ENCODE measurements around the gene ITPKB. TPM values are rescaled to one million over a fixed set of nuclear protein-coding genes. Genes with fewer than 3 reads are reported as not detected.
"Not testable (repeated sequence)": the region's sequence is repeated elsewhere in the genome, so short reads cannot be mapped to it uniquely, and the experiment has no call there.

ITPKB gene
- total RNA-seq, 2 experiments from 2014 or later = 37.5 to 38.5 TPM

DNA sequence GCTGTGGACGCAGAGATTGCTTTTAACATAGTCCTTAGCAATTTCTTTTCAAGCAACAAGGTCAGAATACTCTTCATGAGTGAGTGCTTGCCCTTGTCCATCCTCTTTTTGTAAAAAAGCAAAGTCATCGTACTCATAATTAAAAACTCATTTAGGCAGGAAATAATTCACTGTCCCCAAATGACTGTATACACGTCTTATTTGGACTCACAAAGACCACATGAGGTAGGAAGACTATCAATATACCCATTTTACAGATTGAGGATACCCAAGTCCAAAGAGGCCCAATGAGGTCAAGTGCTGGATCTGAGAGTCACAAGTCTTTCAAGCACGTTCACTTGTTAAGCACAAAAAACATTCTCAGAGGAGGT is 13.2 kb downstream of the ITPKB start:
- DNase-seq = no peak
- peaks cover 56% of the 10 kb centered on the region for H3K36me3 Mint-ChIP-seq
- H3K4me3 Mint-ChIP-seq = peak overlapping the region; percentile 77
- intact Hi-C loops (cut with micrococcal nuclease) = no loop called here
- peak overlapping the region; percentile 87 for H3K27ac Mint-ChIP-seq
- peaks cover 88% of the 10 kb centered on the region for H3K4me1 Mint-ChIP-seq (ENCODE audit: low read depth)
- ChIA-PET POLR2A (no interaction called here), CTCF (interaction anchor here (1.2 kb wide), 1 partner anchor 11 kb away, joined by 4 read pairs; no protein-coding TSS in a partner anchor)
- no peaks in the 10 kb centered on the region for H3K9me3 Mint-ChIP-seq
- H3K27me3 Mint-ChIP-seq = no peaks in the 10 kb centered on the region

DNA sequence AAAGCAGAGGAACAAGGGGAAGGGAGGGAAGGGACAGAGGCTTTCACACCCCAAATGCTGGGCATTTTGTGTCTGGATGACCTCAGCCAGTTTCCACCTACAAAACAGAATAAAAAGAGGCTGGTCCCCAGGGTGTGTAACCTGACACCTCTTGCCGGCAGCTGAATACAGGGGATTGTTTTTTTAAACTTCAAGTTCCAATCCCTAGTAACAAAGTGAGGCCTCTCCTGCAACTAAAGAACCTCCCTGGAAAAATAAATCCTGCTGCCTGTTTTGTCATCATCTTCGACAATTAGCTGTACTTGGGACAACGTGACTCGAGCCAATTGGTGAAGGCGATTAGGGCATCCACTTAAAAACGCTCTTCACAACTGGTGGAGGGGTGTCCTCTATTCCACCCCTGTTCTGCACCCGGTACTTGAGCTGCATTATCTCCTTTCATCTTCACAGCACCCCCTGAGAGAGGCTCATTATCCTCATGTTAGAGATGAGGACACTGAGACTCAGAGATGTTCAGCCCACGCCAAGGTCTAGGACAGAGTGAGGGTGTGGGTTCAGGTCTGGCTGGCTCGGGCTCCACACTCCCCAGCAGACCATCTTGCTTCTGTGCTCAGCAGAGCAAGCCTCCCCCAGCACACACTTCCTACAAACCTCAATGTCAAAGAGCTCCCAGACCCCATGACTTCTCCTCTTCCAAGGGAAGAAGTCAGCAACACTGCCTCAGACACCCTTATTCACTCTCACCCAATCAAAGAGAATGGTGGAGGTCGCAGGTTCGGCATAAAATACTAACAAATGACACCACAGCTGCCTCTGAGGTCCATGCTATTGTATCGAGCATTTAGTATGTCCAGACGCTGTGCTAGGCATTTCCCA is 15.2 kb downstream of the ITPKB start:
- POLR2A ChIA-PET = interaction anchor here (0.9 to 2.3 kb wide), 6 partner anchors 9 to 316 kb away, joined by 3 to 7 read pairs (median 4); partner anchors contain the start of gene PARP1
- Mint-ChIP-seq H3K27me3 (no peaks in the 10 kb centered on the region), H3K9me3 (no peaks in the 10 kb centered on the region), H3K36me3 (peaks cover 48% of the 10 kb centered on the region), H3K4me1 (ENCODE audit: low read depth) (peaks cover 88% of the 10 kb centered on the region), H3K27ac (peak overlapping the region; percentile 87), H3K4me3 (peak overlapping the region; percentile 77)
- intact Hi-C loops (cut with micrococcal nuclease) = loop anchor here (1.0 kb wide), 1 partner anchor 12 kb away; no protein-coding TSS in a partner anchor
- no peak for DNase-seq
- CTCF ChIA-PET = interaction anchor here (1.5 kb wide), 1 partner anchor 104 kb away, joined by 4 read pairs; no protein-coding TSS in a partner anchor

DNA sequence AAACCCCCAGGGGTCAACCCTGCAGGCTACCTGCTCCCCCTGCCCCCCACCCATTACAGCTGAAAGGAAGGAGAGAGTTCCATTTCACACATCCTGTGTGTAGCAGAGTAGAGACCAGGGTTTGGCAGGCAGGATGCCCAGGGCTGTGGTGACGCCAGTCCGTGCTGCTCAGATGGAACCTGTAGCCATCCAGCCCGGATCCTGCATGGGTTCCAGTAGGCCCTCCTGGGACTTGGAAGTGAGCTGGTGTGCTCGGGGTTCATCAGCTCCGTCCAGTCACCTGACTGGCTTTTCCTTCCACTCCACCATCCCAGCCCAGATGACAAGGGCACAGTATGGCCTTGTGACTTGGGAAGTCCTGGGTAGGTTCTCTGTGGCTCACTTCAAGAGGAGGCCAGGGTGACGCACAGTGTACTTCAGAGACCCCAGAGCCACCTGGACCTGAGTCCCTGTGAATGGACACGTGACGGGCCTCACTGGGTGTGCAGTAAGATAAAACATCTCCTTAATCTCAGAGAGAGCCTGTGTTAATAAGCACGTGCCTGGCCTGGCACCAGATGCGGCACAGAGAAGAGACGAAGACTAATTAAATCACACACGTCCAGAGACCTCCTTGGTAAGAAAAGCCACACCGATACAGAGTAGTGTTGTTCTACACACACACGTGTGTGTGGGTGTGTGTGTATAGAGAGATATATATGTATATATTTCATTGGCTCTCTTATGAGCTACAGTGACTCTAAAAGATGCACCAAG is 16.0 kb downstream of the ITPKB start:
- H3K4me3 Mint-ChIP-seq = peak overlapping the region; percentile 60
- intact Hi-C loops (cut with micrococcal nuclease) = no loop called here
- H3K27ac Mint-ChIP-seq = peak overlapping the region; percentile 87
- H3K27me3 Mint-ChIP-seq = no peaks in the 10 kb centered on the region
- peak; percentile 59 for DNase-seq
- ChIA-PET CTCF (interaction anchor here (0.5 to 1.5 kb wide), 4 partner anchors 13 to 105 kb away, joined by 3 to 4 read pairs (median 3); no protein-coding TSS in a partner anchor), POLR2A (interaction anchor here (0.6 to 2.3 kb wide), 7 partner anchors 8 to 315 kb away, joined by 3 to 7 read pairs (median 4); partner anchors contain the start of gene PARP1)
- H3K9me3 Mint-ChIP-seq = no peaks in the 10 kb centered on the region
- peaks cover 87% of the 10 kb centered on the region for H3K4me1 Mint-ChIP-seq (ENCODE audit: low read depth)
- peaks cover 43% of the 10 kb centered on the region for H3K36me3 Mint-ChIP-seq

DNA sequence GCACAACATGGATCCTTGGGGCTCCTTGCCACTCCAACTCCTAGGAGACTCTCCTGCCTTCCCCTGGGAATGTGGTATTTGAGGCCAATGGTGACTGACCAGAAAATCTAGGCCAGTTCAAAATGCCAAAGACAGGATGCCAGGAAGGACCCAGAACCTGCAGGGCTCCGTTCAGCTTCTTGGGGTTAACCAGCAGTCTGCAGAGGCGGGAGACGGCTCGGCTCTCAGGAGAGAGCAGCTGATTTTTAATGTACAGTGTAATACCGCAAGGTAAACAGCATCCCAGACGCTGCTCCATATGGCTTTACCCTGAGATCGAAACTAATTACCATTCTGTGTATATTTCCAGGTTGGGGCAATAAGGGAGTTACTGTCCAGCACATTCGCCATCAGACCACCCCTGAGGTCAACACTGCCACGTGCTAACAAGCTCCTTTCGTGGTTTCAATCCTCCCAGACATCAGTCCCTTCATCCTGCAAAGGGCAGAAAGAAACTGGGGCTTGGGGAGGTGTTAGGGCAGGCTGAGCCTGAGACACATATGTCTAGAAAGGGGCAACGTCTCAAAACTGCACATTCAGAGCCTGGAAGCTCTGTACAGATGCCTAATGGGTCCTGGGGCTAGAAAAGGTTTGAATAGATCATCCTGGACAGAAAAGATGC is 16.7 kb downstream of the ITPKB start:
- Mint-ChIP-seq H3K9me3 (no peaks in the 10 kb centered on the region), H3K4me1 (ENCODE audit: low read depth) (peaks cover 85% of the 10 kb centered on the region), H3K4me3 (peak overlapping the region; percentile 60), H3K36me3 (peaks cover 41% of the 10 kb centered on the region), H3K27ac (peak overlapping the region; percentile 87), H3K27me3 (no peaks in the 10 kb centered on the region)
- intact Hi-C loops (cut with micrococcal nuclease) = no loop called here
- ChIA-PET CTCF (interaction anchor here (0.5 to 1.5 kb wide), 4 partner anchors 13 to 106 kb away, joined by 3 to 4 read pairs (median 3); no protein-coding TSS in a partner anchor), POLR2A (interaction anchor here (0.6 to 2.3 kb wide), 5 partner anchors 8 to 18 kb away, joined by 3 to 7 read pairs (median 6); no protein-coding TSS in a partner anchor)
- no peak for DNase-seq

DNA sequence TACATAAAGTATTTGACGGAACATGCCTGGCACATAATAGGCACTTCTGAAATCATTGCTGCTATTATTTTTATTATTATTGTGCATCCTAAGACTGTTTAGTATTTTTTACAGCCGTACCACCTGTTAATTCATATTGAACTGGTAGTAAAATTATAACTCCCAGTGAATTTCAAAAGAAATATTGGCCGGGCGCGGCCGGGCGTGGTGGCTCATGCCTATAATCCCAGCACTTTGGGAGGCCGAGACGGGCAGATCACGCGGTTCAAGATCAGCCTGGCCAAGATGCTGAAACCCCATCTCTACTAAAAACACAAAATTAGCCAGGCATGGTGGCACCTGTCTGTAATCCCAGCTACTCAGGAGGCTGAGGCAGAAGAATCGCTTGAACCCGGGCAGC is 18.5 kb downstream of the ITPKB start:
- Mint-ChIP-seq H3K36me3 (peaks cover 28% of the 10 kb centered on the region), H3K4me1 (ENCODE audit: low read depth) (peaks cover 81% of the 10 kb centered on the region), H3K27ac (peak overlapping the region; percentile 23)
- H3K9me3 Mint-ChIP-seq; intact Hi-C loops (cut with micrococcal nuclease); DNase-seq; POLR2A ChIA-PET; H3K4me3 Mint-ChIP-seq; H3K27me3 Mint-ChIP-seq: not testable (repeated sequence)
- CTCF ChIA-PET = interaction anchor here (1.1 kb wide), 1 partner anchor 9 kb away, joined by 6 read pairs; no protein-coding TSS in a partner anchor

DNA sequence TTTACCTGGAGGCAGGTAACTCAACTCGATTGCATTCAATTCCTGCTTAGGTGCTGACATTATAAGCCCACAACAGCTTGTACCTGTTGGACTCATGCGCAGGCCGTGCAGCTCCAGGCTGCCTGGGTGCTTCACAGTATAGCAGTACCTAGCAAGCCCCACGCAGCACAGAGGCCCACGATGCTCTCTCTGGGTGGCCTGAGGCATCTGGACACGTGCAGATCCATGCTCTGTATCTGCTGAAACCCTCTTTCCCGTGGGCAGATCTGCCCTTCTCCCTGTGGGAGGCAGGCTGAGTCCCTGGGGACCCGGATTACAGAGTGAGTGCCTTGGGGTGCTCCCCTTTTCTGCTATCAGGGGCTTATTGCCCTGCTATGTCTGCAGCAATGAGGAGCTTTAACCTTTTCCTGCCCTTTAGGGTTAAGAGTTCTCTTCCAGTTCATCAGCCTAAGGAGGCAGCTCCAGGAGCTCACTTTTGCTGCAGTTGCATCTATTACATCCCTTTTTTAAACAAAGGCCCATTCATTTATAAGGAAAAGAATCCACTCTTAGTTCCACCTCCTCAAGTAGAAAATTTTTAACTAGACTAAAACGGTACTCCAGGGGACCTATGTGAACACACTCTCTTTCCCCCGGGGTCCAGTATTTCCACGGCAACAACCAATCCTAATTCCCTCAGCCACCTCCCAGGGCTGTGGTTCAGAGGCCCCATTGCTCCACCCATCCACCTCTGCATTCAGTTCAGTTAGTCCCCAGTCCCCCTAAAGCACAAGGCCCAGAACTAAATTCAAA is 19.3 kb downstream of the ITPKB start:
- DNase-seq = no peak
- ChIA-PET POLR2A (interaction anchor here (1.5 kb wide), 1 partner anchor 76 kb away, joined by 4 read pairs; no protein-coding TSS in a partner anchor), CTCF (interaction anchor here (1.1 kb wide), 1 partner anchor 8 kb away, joined by 6 read pairs; no protein-coding TSS in a partner anchor)
- no peak overlapping the region for H3K4me3 Mint-ChIP-seq
- peaks cover 3% of the 10 kb centered on the region for H3K9me3 Mint-ChIP-seq
- H3K4me1 Mint-ChIP-seq (ENCODE audit: low read depth) = peaks cover 81% of the 10 kb centered on the region
- no peaks in the 10 kb centered on the region for H3K27me3 Mint-ChIP-seq
- intact Hi-C loops (cut with micrococcal nuclease) = no loop called here
- H3K27ac Mint-ChIP-seq = peak overlapping the region; percentile 77
- H3K36me3 Mint-ChIP-seq = peaks cover 32% of the 10 kb centered on the region

DNA sequence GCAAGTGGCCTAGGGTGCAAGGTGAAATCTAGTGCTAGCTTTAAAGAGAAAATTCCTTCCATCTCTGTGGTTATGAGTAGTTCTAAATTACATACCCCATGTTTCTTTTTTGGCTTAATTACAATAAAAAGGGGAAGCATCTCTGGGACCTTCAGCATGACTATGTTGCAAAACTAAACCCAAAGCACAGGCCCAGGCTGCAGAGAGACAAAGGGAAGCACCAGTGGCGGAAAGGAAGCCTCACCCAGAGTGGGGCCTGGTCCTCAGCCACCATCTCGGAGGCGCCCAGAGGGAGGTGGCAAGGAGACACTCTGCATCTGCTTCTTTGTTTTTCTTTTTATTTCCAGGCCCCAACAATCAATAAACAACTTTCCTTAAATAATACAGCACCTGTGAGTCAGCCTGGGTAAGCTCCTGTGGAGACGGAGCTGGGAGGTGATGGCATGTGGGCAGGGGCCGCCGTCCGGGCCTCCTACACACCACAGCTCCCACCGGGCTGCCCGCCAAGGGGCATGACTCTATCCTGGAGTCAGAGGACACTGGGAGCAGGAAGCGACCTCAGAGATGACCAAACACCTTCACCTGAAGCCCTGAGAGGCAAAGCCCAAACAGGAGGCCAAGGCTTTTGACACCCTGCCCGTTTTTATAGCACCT is 21.7 kb downstream of the ITPKB start:
- peaks cover 16% of the 10 kb centered on the region for H3K9me3 Mint-ChIP-seq
- no peaks in the 10 kb centered on the region for H3K27me3 Mint-ChIP-seq
- peak overlapping the region; percentile 91 for H3K27ac Mint-ChIP-seq
- peaks cover 38% of the 10 kb centered on the region for H3K36me3 Mint-ChIP-seq
- H3K4me3 Mint-ChIP-seq = peak overlapping the region; percentile 5
- intact Hi-C loops (cut with micrococcal nuclease) = no loop called here
- POLR2A ChIA-PET = interaction anchor here (0.6 kb wide), 1 partner anchor 13 kb away, joined by 3 read pairs; no protein-coding TSS in a partner anchor
- CTCF ChIA-PET = no interaction called here
- peaks cover 83% of the 10 kb centered on the region for H3K4me1 Mint-ChIP-seq (ENCODE audit: low read depth)
- DNase-seq = no peak

DNA sequence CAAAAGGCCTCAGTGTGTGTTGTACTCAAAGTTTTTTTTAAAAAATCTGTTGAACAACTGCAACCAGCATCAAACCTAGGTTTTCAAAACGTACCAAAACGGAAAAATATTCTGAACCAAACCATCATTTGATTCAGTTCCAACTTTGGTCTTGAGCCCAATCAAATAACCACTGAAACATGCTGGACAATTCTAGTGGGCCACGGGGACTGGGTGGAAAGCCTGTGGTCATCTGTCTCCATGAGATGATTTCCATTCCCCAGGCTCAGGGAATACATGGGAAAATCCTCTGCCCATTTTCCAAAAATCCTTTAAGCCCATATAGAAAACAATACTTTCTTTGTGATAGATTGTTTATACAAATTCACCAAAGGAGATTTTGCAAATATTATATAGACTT is 22.5 kb downstream of the ITPKB start:
- ChIA-PET CTCF (no interaction called here), POLR2A (no interaction called here)
- peaks cover 86% of the 10 kb centered on the region for H3K4me1 Mint-ChIP-seq (ENCODE audit: low read depth)
- H3K27me3 Mint-ChIP-seq = no peaks in the 10 kb centered on the region
- H3K27ac Mint-ChIP-seq = peak overlapping the region; percentile 91
- H3K4me3 Mint-ChIP-seq = no peak overlapping the region
- DNase-seq = no peak
- H3K36me3 Mint-ChIP-seq = peaks cover 33% of the 10 kb centered on the region
- H3K9me3 Mint-ChIP-seq = peaks cover 16% of the 10 kb centered on the region
- intact Hi-C loops (cut with micrococcal nuclease) = no loop called here

DNA sequence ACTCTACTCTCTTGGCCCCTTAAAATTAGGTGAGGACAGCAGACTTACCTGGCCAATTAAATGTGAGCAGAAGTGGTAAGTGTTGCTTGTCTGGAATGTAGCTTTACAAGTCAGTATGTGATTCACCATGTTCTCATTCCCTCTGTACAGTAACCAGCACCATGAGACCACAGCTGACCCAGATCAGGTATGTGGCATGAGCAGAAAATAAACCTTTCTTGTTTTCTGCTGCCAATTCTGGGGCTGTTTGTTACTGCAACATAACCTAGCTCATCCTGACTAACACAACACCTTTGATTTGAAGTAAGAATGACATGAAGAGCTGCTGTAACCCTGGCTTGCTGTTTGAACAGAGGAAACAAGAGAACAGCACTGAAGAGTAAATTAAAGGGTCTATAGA is 24.9 kb downstream of the ITPKB start:
- ChIA-PET CTCF (no interaction called here), POLR2A (interaction anchor here (0.8 to 1.7 kb wide), 3 partner anchors 9 to 25 kb away, joined by 4 to 7 read pairs (median 4); partner anchors contain the start of gene ITPKB)
- no peaks in the 10 kb centered on the region for H3K27me3 Mint-ChIP-seq
- intact Hi-C loops (cut with micrococcal nuclease) = no loop called here
- no peak overlapping the region for H3K4me3 Mint-ChIP-seq
- H3K9me3 Mint-ChIP-seq = peaks cover 16% of the 10 kb centered on the region
- DNase-seq = no peak
- H3K4me1 Mint-ChIP-seq (ENCODE audit: low read depth) = peaks cover 92% of the 10 kb centered on the region
- peak overlapping the region; percentile 85 for H3K27ac Mint-ChIP-seq
- H3K36me3 Mint-ChIP-seq = peaks cover 38% of the 10 kb centered on the region

DNA sequence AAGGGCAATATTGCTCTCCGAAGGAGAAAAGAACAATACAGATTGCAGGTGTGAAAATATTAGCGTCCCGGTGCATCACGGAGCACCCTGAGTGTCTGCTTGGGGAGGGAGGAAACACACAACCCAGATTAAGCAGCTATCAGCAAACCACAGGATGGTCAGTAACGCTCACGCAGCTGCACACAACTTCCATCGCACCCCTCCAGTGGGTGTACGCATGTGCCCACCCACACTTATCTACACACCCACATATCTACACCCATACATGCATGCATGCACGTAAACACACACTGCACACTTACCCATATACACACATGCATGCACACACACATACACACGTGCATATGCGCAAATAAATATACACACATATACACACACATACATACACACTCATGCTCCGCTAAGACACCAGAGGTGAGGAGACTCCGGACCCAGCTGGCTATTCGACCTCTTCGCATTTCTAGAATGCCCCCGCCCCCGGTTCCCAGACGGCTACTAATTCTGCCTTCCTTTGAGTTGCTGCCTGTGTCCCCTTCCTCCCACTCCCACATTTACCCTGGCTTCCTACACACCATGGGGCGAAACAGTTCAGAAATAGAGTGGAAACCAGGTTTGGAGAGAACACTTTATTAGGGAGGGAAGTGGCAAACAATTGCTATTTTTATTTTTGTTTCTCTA is 26.2 kb downstream of the ITPKB start:
- DNase-seq = no peak
- CTCF ChIA-PET = interaction anchor here (1.0 to 3.2 kb wide), 4 partner anchors 9 to 26 kb away, joined by 3 to 21 read pairs (median 6); partner anchors contain the start of gene ITPKB
- peaks cover 34% of the 10 kb centered on the region for H3K36me3 Mint-ChIP-seq
- H3K9me3 Mint-ChIP-seq = peaks cover 16% of the 10 kb centered on the region
- intact Hi-C loops (cut with micrococcal nuclease) = loop anchor here (1.0 to 2.0 kb wide), 4 partner anchors 10 to 116 kb away; no protein-coding TSS in a partner anchor
- peak overlapping the region; percentile 85 for H3K27ac Mint-ChIP-seq
- POLR2A ChIA-PET = interaction anchor here (1.1 to 2.3 kb wide), 4 partner anchors 10 to 26 kb away, joined by 3 to 10 read pairs (median 5); partner anchors contain the start of gene ITPKB
- peaks cover 95% of the 10 kb centered on the region for H3K4me1 Mint-ChIP-seq (ENCODE audit: low read depth)
- no peaks in the 10 kb centered on the region for H3K27me3 Mint-ChIP-seq
- peak overlapping the region; percentile 57 for H3K4me3 Mint-ChIP-seq

All from activated CD4-positive, alpha-beta memory T cell treated with anti-CD3 and anti-CD28 coated beads for 36 hours (primary cell).